GM10847 (cell line): ENCODE measurements around the gene ALS2.

Experiments
- POLR2A ChIP-seq: IDR thresholded peaks from 2 replicates; pipeline ENCODE4 v1.6.1; 2011; ENCODE audit not compliant: insufficient read length; ENCODE audit errors: extremely low read depth

The ALS2 gene

GRCh38 chr2:201775326-201775725 lies 5.4 kb downstream of the ALS2 start:
- no peak for TF ChIP-seq POLR2A

- TF ChIP-seq POLR2A = no peak
Measured at GRCh38 chr2:201774546-201774945, 6.2 kb downstream of the ALS2 start.

GRCh38 chr2:201773990-201774389 lies 6.7 kb downstream of the ALS2 start:
- TF ChIP-seq POLR2A = no peak

- TF ChIP-seq POLR2A = no peak
Measured at GRCh38 chr2:201769666-201770373, 10.9 kb downstream of the ALS2 start.

GRCh38 chr2:201768918-201769317 lies 11.8 kb downstream of the ALS2 start:
- no peak for TF ChIP-seq POLR2A

- TF ChIP-seq POLR2A = no peak
Measured at GRCh38 chr2:201765799-201766198, 14.9 kb downstream of the ALS2 start.

- TF ChIP-seq POLR2A = no peak
Measured at GRCh38 chr2:201761101-201761500, 19.6 kb downstream of the ALS2 start.

- no peak for TF ChIP-seq POLR2A
Measured at GRCh38 chr2:201759567-201759966, 21.2 kb downstream of the ALS2 start.

- no peak for TF ChIP-seq POLR2A
Measured at GRCh38 chr2:201758873-201759272, 21.9 kb downstream of the ALS2 start.

- TF ChIP-seq POLR2A = no peak
Measured at GRCh38 chr2:201758234-201758633, 22.5 kb downstream of the ALS2 start.

GRCh38 chr2:201754717-201755415 lies 25.9 kb downstream of the ALS2 start:
- no peak for TF ChIP-seq POLR2A

GRCh38 chr2:201751566-201751965 lies 29.2 kb downstream of the ALS2 start:
- TF ChIP-seq POLR2A = no peak

- TF ChIP-seq POLR2A = no peak
Measured at GRCh38 chr2:201746551-201746950, 34.2 kb downstream of the ALS2 start.

- no peak for TF ChIP-seq POLR2A
Measured at GRCh38 chr2:201735486-201735885, 45.2 kb downstream of the ALS2 start.

- no peak for TF ChIP-seq POLR2A
Measured at GRCh38 chr2:201734111-201734510, 46.6 kb downstream of the ALS2 start.

- TF ChIP-seq POLR2A = no peak
Measured at GRCh38 chr2:201733544-201733943, 47.2 kb downstream of the ALS2 start.
